Neural progenitor cell (in vitro differentiated cells): ENCODE measurements around the gene RFXAP. TPM values are rescaled to one million over a fixed set of nuclear protein-coding genes. Genes with fewer than 3 reads are reported as not detected.

ENCODE experiments used
- DNase-seq: peaks from one replicate; pipeline ENCODE4 v3.0.0-alpha.2; 2016; ENCODE audit warnings: low spot score
- H2AFZ ChIP-seq: fragments of 200-600 bp; sonication (generic); replicated peaks from 2 replicates; pipeline ENCODE4 v1.6.1; 2016; ENCODE audit warnings: antibody characterized with exemption
- H3F3A ChIP-seq: fragments of 200-600 bp; sonication (generic); 2 replicates; pipeline ENCODE4 v1.6.1; 2016; ENCODE audit warnings: antibody characterized with exemption, low read depth
- H3K27ac ChIP-seq: fragments of 200-600 bp; sonication (generic); 2 replicates; pipeline ENCODE4 v1.5.1; 2016; ENCODE audit warnings: mild to moderate bottlenecking
- H3K27me3 ChIP-seq: fragments of 200-600 bp; sonication (generic); 2 replicates; pipeline ENCODE4 v1.6.1; 2016; ENCODE audit warnings: mild to moderate bottlenecking, moderate library complexity
- H3K36me3 ChIP-seq: fragments of 200-600 bp; sonication (generic); 2 replicates; pipeline ENCODE4 v1.5.1; 2016
- H3K4me1 ChIP-seq: fragments of 200-600 bp; sonication (generic); 2 replicates; pipeline ENCODE4 v1.6.1; 2016; ENCODE audit warnings: mixed run types
- H3K4me2 ChIP-seq: fragments of 200-600 bp; sonication (generic); 2 replicates; pipeline ENCODE4 v1.6.1; 2016
- H3K4me3 ChIP-seq: fragments of 200-600 bp; sonication (generic); 2 replicates; pipeline ENCODE4 v1.5.1; 2016
- H3K79me2 ChIP-seq: fragments of 200-600 bp; sonication (generic); 2 replicates; pipeline ENCODE4 v1.6.1; 2016; ENCODE audit warnings: low read depth
- H3K9ac ChIP-seq: fragments of 200-600 bp; sonication (generic); 2 replicates; pipeline ENCODE4 v1.6.1; 2016
- H3K9me3 ChIP-seq: fragments of 200-600 bp; sonication (generic); 2 replicates; pipeline ENCODE4 v1.5.1; 2016; ENCODE audit warnings: low read depth
- H4K20me1 ChIP-seq: fragments of 200-600 bp; sonication (generic); 2 replicates; pipeline ENCODE4 v1.6.1; 2016; ENCODE audit warnings: low read depth
- H3K27ac Mint-ChIP-seq: 3 replicates; pipeline ENCODE4 v1.8.0; 2021; ENCODE audit warnings: mixed read lengths
- H3K27me3 Mint-ChIP-seq: 2 replicates; pipeline ENCODE4 v1.8.0; 2022; ENCODE audit warnings: low read depth, mild to moderate bottlenecking, inconsistent platforms, moderate library complexity, mixed read lengths; ENCODE audit not compliant: insufficient read depth
- H3K36me3 Mint-ChIP-seq: 3 replicates; pipeline ENCODE4 v1.8.0; 2021; ENCODE audit warnings: mixed read lengths
- H3K4me1 Mint-ChIP-seq: 3 replicates; pipeline ENCODE4 v1.8.0; 2021; ENCODE audit warnings: mixed read lengths
- H3K4me3 Mint-ChIP-seq: 3 replicates; pipeline ENCODE4 v1.8.0; 2021; ENCODE audit warnings: mild to moderate bottlenecking, moderate library complexity, mixed read lengths
- H3K9me3 Mint-ChIP-seq: 3 replicates; pipeline ENCODE4 v1.8.0; 2020; ENCODE audit warnings: mixed read lengths
- CTCF ChIP-seq: fragments of 200-600 bp; sonication (generic); IDR thresholded peaks from 2 replicates; pipeline ENCODE4 v1.5.1; 2017; ENCODE audit warnings: antibody characterized with exemption, mild to moderate bottlenecking
- EZH2 ChIP-seq: fragments of 200-600 bp; sonication (generic); IDR thresholded peaks from 2 replicates; pipeline ENCODE4 v1.6.1; 2017; ENCODE audit warnings: antibody characterized with exemption, mild to moderate bottlenecking, moderate library complexity
- EZH2phosphoT487 ChIP-seq: fragments of 200-600 bp; sonication (generic); IDR thresholded peaks from 2 replicates; pipeline ENCODE4 v1.6.1; 2017; ENCODE audit warnings: antibody characterized with exemption
- total RNA-seq: library from RNA; depleted of rRNA; stranded (reverse); fragments of >200 nt; gene quantifications from 2 replicates; pipeline ENCODE4 v1.2.3, GENCODE V29; 2015; ENCODE audit warnings: low replicate concordance

The RFXAP gene
- total RNA-seq, 1 donor from 2014 or later: 10.4 TPM

- Histone ChIP-seq H3K4me2 (no peak overlapping the region), H3F3A (no peaks in the 10 kb centered on the region), H3K4me1 (no peaks in the 10 kb centered on the region), H3K9me3 (no peaks in the 10 kb centered on the region), H3K79me2 (no peaks in the 10 kb centered on the region), H3K9ac (no peak overlapping the region), H3K4me3 (no peak overlapping the region), H3K36me3 (no peaks in the 10 kb centered on the region), H3K27me3 (no peaks in the 10 kb centered on the region), H4K20me1 (no peaks in the 10 kb centered on the region), H3K27ac (no peak overlapping the region), H2AFZ (no peak overlapping the region)
- Mint-ChIP-seq H3K4me3 (no peak overlapping the region), H3K36me3 (no peaks in the 10 kb centered on the region), H3K9me3 (no peaks in the 10 kb centered on the region), H3K27me3 (peaks cover 2% of the 10 kb centered on the region), H3K27ac (no peak overlapping the region), H3K4me1 (peaks cover 9% of the 10 kb centered on the region)
- TF ChIP-seq CTCF (no peak), EZH2phosphoT487 (no peak), EZH2 (no peak)
- no peak for DNase-seq
Measured at GRCh38 chr13:36807616-36808015, 11.4 kb upstream of the RFXAP start.

GRCh38 chr13:36813225-36813624, 5.8 kb upstream of the RFXAP start:
- Mint-ChIP-seq H3K27me3 (peaks cover 3% of the 10 kb centered on the region), H3K36me3 (no peaks in the 10 kb centered on the region), H3K4me3 (no peak overlapping the region), H3K27ac (no peak overlapping the region), H3K4me1 (peaks cover 7% of the 10 kb centered on the region), H3K9me3 (no peaks in the 10 kb centered on the region)
- Histone ChIP-seq H3K27ac (no peak overlapping the region), H3K4me2 (no peak overlapping the region), H3K27me3 (no peaks in the 10 kb centered on the region), H3K9ac (no peak overlapping the region), H4K20me1 (no peaks in the 10 kb centered on the region), H3K4me1 (peaks cover 11% of the 10 kb centered on the region), H3F3A (peaks cover 2% of the 10 kb centered on the region), H2AFZ (no peak overlapping the region), H3K4me3 (no peak overlapping the region), H3K9me3 (no peaks in the 10 kb centered on the region), H3K36me3 (no peaks in the 10 kb centered on the region), H3K79me2 (no peaks in the 10 kb centered on the region)
- no peak for DNase-seq
- no peak for TF ChIP-seq EZH2
- TF ChIP-seq CTCF: no peak
- TF ChIP-seq EZH2phosphoT487: no peak

- Histone ChIP-seq H3K4me3 (no peak overlapping the region), H3F3A (peaks cover 7% of the 10 kb centered on the region), H2AFZ (no peak overlapping the region), H3K9me3 (no peaks in the 10 kb centered on the region), H3K27ac (no peak overlapping the region), H3K4me2 (no peak overlapping the region), H3K27me3 (no peaks in the 10 kb centered on the region), H3K9ac (no peak overlapping the region), H3K4me1 (peaks cover 11% of the 10 kb centered on the region), H3K79me2 (no peaks in the 10 kb centered on the region), H4K20me1 (no peaks in the 10 kb centered on the region), H3K36me3 (no peaks in the 10 kb centered on the region)
- no peaks in the 10 kb centered on the region for H3K9me3 Mint-ChIP-seq
- no peaks in the 10 kb centered on the region for H3K36me3 Mint-ChIP-seq
- no peak overlapping the region for H3K4me3 Mint-ChIP-seq
- no peak for DNase-seq
- peaks cover 3% of the 10 kb centered on the region for H3K27me3 Mint-ChIP-seq
- H3K27ac Mint-ChIP-seq: no peak overlapping the region
- H3K4me1 Mint-ChIP-seq: peaks cover 14% of the 10 kb centered on the region
- TF ChIP-seq EZH2 (no peak), EZH2phosphoT487 (no peak), CTCF (no peak)
Measured at GRCh38 chr13:36814465-36814864, 4.6 kb upstream of the RFXAP start.
